OCI-LY1 (cell line): ENCODE results near the gene GNA12.

Experiments
- H2AFZ ChIP-seq: fragments of 200-600 bp; sonication (generic), shearing (Covaris generic); 2 replicates; pipeline ENCODE4 v1.6.0; 2014; ENCODE audit warnings: antibody characterized with exemption, mild to moderate bottlenecking, low read length
- H3F3A ChIP-seq: fragments of 200-600 bp; sonication (generic), shearing (Covaris generic); 2 replicates; pipeline ENCODE4 v1.6.0; 2014; ENCODE audit warnings: mild to moderate bottlenecking, antibody characterized with exemption, low read length, moderate library complexity; ENCODE audit not compliant: insufficient read depth
- H3K27ac ChIP-seq: fragments of 200-600 bp; sonication (generic); 2 replicates; pipeline ENCODE4 v1.5.1; 2014; ENCODE audit warnings: low read length, mixed run types, mild to moderate bottlenecking, low read depth; ENCODE audit not compliant: poor library complexity, severe bottlenecking
- H3K27me3 ChIP-seq: fragments of 200-600 bp; sonication (generic); 2 replicates; pipeline ENCODE4 v1.6.0; 2014; ENCODE audit warnings: antibody characterized with exemption, mild to moderate bottlenecking, low read length, moderate library complexity; ENCODE audit not compliant: insufficient read depth
- H3K36me3 ChIP-seq: fragments of 200-600 bp; sonication (generic); 2 replicates; pipeline ENCODE4 v1.6.1; 2014; ENCODE audit warnings: mild to moderate bottlenecking, antibody characterized with exemption, low read length, moderate library complexity, mixed read lengths; ENCODE audit not compliant: insufficient read depth
- H3K4me1 ChIP-seq: fragments of 200-600 bp; sonication (generic); 2 replicates; pipeline ENCODE4 v1.5.1; 2014; ENCODE audit warnings: mild to moderate bottlenecking, low read length, moderate library complexity; ENCODE audit not compliant: insufficient read depth, severe bottlenecking
- H3K4me2 ChIP-seq: fragments of 200-600 bp; sonication (generic), shearing (Covaris generic); 2 replicates; pipeline ENCODE4 v1.6.1; 2014; ENCODE audit warnings: low read length
- H3K4me3 ChIP-seq: fragments of 200-600 bp; sonication (generic); 2 replicates; pipeline ENCODE4 v1.5.1; 2014; ENCODE audit warnings: low read length, low read depth, mild to moderate bottlenecking, mixed read lengths; ENCODE audit not compliant: poor library complexity, severe bottlenecking
- H3K79me2 ChIP-seq: fragments of 200-600 bp; shearing (Covaris generic); 2 replicates; pipeline ENCODE4 v1.6.1; 2016; ENCODE audit warnings: mixed run types, low read length, mixed read lengths; ENCODE audit not compliant: insufficient read depth
- H3K9ac ChIP-seq: fragments of 200-600 bp; sonication (generic), shearing (Covaris generic); 2 replicates; pipeline ENCODE4 v1.6.1; 2014; ENCODE audit warnings: mild to moderate bottlenecking, low read length, mixed read lengths
- H3K9me2 ChIP-seq: fragments of 200-600 bp; sonication (generic), shearing (Covaris generic); 2 replicates; pipeline ENCODE4 v1.6.1; 2014; ENCODE audit warnings: low read depth, mild to moderate bottlenecking, low read length, mixed read lengths
- H3K9me3 ChIP-seq: fragments of 200-600 bp; shearing (Covaris generic); 2 replicates; pipeline ENCODE4 v1.6.1; 2014; ENCODE audit warnings: low read length, mixed read lengths
- H4K20me1 ChIP-seq: fragments of 200-600 bp; sonication (generic), shearing (Covaris generic); 2 replicates; pipeline ENCODE4 v1.6.0; 2016; ENCODE audit warnings: mild to moderate bottlenecking, low read length; ENCODE audit not compliant: insufficient read depth
- EZH2 ChIP-seq: fragments of 200-600 bp; sonication (generic), shearing (Covaris generic); IDR thresholded peaks from 2 replicates; pipeline ENCODE4 v1.8.0; 2017; ENCODE audit warnings: borderline replicate concordance, mixed run types, mild to moderate bottlenecking, antibody characterized with exemption, low read length, moderate library complexity, mixed read lengths
- TF ChIP-seq, protein P1 (sequence below): fragments of 200-600 bp; sonication (generic), shearing (Covaris generic); IDR thresholded peaks from 2 replicates; pipeline ENCODE4 v1.5.1; 2017; ENCODE audit warnings: mild to moderate bottlenecking, antibody characterized with exemption, low read length, moderate library complexity, mixed read lengths

Gene GNA12

DNA sequence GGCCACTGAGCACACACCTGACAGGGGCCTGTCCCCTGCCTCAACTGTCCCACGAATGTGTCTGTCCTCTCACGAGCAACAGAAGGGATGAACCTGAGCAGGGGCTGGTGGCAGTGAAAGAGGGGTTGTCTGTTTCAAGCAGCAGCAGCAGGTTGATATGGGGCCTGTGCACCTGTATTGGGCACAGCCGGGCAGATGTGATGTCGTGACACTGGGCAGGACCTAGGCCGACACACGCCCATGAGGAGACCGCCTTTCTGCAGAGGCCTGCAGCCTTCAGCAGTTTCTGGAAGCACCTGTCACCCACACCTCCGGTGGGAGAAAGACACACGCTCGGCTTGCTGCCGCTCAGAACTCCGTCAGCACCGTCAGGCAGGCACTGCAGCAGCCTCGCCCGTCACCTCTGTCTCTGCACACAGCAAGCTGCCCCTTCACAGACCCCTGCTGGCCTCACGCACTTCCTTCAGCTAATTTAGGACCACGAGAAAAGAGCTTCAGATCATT, 107.6 kb downstream of the GNA12 start:
- Histone ChIP-seq H3K27me3 (no peaks in the 10 kb centered on the region; the same call in 1 of the 2 replicates), H3K79me2 (no peaks in the 10 kb centered on the region), H3K36me3 (no peaks in the 10 kb centered on the region)

DNA sequence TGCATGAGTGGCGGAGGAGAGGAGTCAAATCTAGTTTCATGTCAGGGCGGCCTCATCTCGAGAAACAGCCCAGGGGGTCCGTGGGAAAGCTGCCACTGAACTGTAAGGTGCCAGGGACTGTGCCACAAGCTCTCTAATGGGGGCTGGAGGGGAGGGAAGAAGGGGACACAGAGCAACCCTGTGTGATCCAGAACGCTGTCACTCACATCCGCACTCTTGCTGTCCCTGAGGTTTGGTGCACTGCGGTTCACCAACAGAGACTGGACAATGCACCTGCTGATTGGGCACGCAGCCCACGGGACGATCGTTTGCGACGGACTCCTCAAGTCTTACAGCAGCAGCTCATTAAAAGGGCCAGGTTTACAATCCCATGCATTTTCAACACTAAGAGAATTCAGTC, 108.4 kb downstream of the GNA12 start:
- H3K36me3 ChIP-seq = no peaks in the 10 kb centered on the region
- H3F3A ChIP-seq = no peaks in the 10 kb centered on the region
- H3K4me2 ChIP-seq = no peak overlapping the region
- no peaks in the 10 kb centered on the region for H3K4me1 ChIP-seq
- H3K4me3 ChIP-seq = no peak overlapping the region
- H3K79me2 ChIP-seq = no peaks in the 10 kb centered on the region
- no peak overlapping the region for H2AFZ ChIP-seq
- no peaks in the 10 kb centered on the region for H4K20me1 ChIP-seq
- no peaks in the 10 kb centered on the region for H3K9me2 ChIP-seq
- H3K27me3 ChIP-seq = no peaks in the 10 kb centered on the region; the same call in 1 of the 2 replicates
- H3K9me3 ChIP-seq = no peaks in the 10 kb centered on the region
- no peak overlapping the region for H3K27ac ChIP-seq
- no peak overlapping the region for H3K9ac ChIP-seq
- TF ChIP-seq, protein P1, sequence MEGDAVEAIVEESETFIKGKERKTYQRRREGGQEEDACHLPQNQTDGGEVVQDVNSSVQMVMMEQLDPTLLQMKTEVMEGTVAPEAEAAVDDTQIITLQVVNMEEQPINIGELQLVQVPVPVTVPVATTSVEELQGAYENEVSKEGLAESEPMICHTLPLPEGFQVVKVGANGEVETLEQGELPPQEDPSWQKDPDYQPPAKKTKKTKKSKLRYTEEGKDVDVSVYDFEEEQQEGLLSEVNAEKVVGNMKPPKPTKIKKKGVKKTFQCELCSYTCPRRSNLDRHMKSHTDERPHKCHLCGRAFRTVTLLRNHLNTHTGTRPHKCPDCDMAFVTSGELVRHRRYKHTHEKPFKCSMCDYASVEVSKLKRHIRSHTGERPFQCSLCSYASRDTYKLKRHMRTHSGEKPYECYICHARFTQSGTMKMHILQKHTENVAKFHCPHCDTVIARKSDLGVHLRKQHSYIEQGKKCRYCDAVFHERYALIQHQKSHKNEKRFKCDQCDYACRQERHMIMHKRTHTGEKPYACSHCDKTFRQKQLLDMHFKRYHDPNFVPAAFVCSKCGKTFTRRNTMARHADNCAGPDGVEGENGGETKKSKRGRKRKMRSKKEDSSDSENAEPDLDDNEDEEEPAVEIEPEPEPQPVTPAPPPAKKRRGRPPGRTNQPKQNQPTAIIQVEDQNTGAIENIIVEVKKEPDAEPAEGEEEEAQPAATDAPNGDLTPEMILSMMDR = no peak
- no peak for TF ChIP-seq EZH2

More for the DNA sequence above, 107.6 kb downstream of the GNA12 start:
- no peaks in the 10 kb centered on the region for H3K9me2 ChIP-seq
- no peaks in the 10 kb centered on the region for H4K20me1 ChIP-seq
- no peak overlapping the region for H2AFZ ChIP-seq
- no peaks in the 10 kb centered on the region for H3K4me1 ChIP-seq
- no peak overlapping the region for H3K9ac ChIP-seq
- no peaks in the 10 kb centered on the region for H3F3A ChIP-seq
- TF ChIP-seq, protein P1 = no peak
- no peak for TF ChIP-seq EZH2
- H3K4me3 ChIP-seq = no peak overlapping the region
- H3K9me3 ChIP-seq = no peaks in the 10 kb centered on the region
- H3K27ac ChIP-seq = no peak overlapping the region
- H3K4me2 ChIP-seq = no peak overlapping the region

DNA sequence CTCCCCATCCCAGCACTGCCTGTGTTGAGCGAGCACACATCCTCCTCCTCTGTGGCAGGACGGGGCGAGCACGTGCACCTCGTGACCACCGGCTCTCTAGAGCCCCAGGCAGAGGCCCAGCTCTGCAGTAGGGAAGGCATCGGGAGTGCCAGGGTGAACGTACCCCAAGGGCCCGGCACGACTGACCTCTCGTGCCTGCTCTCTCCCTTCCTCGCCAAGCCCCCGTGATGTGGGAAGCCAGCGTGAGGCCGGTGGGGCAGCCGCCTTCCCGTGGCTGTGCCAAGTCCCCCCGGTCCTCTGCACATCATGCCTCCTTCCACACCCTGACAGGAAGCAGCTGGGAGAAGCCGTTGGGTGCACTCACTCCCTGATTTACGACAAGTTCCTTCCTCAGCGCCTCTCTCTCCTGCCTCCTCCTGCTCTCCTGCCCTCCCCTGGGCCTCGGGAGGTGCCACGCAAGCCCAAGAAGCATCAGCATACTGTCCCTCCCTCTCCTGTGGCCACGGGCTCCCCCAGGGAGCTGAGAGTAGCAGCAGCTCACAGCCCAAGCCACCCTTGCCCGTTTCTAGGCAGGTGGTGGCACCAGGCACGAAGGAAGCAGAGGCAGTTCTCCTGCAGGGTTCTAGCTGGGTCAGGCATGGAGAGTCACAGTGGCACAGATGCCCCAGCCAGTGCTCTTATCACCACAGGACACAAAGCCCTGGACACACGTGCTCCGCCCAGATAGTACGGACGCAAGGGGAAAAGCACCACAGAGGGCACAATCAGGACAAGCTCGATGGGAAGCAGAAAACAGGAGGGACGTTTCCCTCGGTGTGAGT, 109.1 kb downstream of the GNA12 start:
- Histone ChIP-seq H3K4me1 (no peaks in the 10 kb centered on the region), H3K27ac (no peak overlapping the region), H3K36me3 (no peaks in the 10 kb centered on the region), H3K27me3 (no peaks in the 10 kb centered on the region), H4K20me1 (no peaks in the 10 kb centered on the region), H3K4me3 (no peak overlapping the region), H2AFZ (no peak overlapping the region), H3K79me2 (no peaks in the 10 kb centered on the region), H3K9ac (no peak overlapping the region), H3K9me3 (no peaks in the 10 kb centered on the region), H3K4me2 (no peak overlapping the region), H3F3A (no peaks in the 10 kb centered on the region), H3K9me2 (no peaks in the 10 kb centered on the region)
- no peak for TF ChIP-seq EZH2
- TF ChIP-seq, protein P1 = no peak
